Epithelial cell of prostate (primary cell): ENCODE data around the gene FAM114A2.

Experiments used
- DNase-seq: peaks from one replicate; pipeline ENCODE4 v3.0.0-alpha.2; 2011; ENCODE audit warnings: low read depth, low spot score
- H3K27ac ChIP-seq: fragments of 450-650 bp; 2 replicates; pipeline ENCODE4 v1.5.1; 2017; ENCODE audit warnings: mild to moderate bottlenecking

Gene FAM114A2

DNA sequence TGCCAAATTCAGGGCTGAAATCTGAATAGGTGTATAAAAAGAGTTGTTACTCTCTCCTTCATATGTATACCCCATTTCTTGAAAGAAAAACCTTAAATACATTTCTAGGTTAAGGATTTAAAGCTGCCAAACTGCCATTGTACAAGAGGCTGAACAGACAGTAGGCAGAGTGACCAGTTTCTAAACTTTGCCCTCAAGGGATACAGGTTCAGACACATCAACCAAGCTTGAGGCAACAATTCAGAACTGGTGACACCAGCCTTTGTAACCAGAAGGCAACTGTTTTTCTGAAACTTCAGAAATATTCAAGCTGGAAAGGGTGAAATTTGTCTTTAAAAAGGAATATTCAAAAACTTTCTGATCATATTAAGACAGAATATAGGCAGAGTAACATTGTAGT lies 47.5 kb downstream of the FAM114A2 start:
- H3K27ac ChIP-seq, result no peak overlapping the region
- no peak for DNase-seq

- H3K27ac ChIP-seq, result no peak overlapping the region
- DNase-seq, result no peak
Measured at GRCh38 chr5:153988510-153988909, 50.2 kb downstream of the FAM114A2 start.

DNA sequence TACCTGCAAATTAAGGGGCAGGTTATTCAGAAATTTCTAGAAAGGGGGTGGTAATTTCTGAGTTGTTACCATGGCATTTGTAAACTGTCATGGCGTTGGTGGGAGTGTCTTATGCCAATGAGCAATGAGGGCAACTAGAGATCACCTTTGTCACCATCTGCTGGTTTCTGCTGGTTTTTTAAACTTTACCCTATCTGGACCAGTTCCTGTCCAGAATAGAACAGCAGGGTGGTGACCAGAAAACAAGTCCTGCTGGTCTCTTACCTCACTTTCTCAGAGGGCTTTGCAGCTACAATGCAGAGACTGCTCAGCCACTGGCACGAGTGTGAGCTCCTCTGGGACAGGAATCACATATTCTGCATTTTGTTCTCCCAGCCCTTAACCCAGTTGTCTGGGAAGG lies 51.4 kb downstream of the FAM114A2 start:
- no peak overlapping the region for H3K27ac ChIP-seq
- DNase-seq, result no peak

DNA sequence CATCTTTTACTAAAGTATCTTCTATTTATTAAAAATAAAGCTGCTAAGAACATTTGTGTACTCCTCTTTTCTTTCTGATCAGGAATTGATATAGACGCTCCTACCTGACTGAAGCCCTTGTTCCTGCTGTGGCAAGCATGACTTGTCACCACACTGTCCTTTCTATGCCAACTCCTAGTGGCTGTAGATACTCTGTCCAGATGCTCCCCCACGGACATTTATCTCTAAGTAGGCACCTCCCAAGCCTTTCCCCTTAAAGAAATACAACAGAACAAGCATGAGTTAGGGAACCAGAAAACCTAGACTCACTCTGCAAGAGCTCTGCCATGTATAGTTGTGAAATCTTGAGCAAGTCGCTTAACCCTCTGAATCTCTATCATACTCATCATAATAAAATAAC lies 53.2 kb downstream of the FAM114A2 start:
- H3K27ac ChIP-seq, result no peak overlapping the region
- DNase-seq, result no peak

DNA sequence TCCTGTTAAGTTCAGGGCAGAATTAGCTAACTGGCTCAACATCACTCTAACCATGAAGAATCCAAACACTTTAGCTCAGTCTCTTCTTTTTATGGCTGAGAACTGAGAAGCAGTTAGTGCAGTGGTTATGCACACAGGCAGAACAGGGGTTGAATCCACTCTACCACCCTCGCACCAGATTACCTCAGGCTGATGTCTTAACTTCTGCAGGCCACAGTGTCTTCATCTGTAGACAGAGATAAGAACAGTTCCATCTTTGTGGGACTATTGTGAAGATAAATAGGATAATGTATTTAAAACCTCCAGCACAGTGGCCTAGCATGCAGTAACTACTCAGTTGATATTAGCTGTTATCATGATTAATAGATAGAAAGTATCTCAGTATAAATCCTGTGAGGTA lies 54.8 kb downstream of the FAM114A2 start:
- DNase-seq, result no peak
- no peak overlapping the region for H3K27ac ChIP-seq

- no peak for DNase-seq
- peak overlapping the region; percentile 22 for H3K27ac ChIP-seq
Measured at GRCh38 chr5:153981905-153982605, 56.7 kb downstream of the FAM114A2 start.

DNA sequence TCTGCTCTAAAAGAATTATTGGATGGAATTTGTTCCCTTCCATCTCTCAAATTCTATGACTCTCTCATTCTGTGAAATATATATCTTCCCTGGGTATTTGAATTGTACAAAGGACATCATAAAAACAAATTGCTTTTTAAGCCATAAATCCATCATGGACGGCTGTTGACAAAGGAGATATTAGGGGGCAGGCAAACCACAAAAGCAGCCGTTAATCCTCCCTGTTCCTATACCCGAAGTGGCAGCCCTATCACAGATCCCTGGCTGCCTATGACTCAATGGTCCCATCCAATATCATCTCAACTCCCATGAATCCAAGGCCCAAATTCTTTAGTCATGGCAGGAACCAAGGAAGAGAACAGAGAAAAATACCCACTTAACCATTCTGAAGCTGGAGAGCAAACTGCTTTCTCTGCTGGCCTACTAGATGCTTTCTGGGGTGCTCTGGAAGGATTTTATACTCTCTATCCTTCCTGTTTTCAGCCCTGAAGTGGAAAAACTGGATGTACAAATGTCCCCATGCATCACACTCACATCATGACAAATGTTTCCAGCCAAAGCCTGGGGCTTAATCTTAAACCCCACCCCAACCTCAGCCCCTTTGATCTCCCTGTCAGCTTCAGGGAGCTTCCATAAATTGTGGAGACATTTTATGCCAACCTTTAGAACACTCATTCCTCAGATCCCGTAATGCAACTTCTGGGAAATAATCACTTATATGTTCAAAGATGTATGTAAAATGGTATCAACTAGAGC lies 59.5 kb downstream of the FAM114A2 start:
- H3K27ac ChIP-seq, result no peak overlapping the region
- no peak for DNase-seq

GRCh38 chr5:153974813-153975163 lies 63.9 kb downstream of the FAM114A2 start:
- no peak overlapping the region for H3K27ac ChIP-seq
- DNase-seq, result no peak

DNA sequence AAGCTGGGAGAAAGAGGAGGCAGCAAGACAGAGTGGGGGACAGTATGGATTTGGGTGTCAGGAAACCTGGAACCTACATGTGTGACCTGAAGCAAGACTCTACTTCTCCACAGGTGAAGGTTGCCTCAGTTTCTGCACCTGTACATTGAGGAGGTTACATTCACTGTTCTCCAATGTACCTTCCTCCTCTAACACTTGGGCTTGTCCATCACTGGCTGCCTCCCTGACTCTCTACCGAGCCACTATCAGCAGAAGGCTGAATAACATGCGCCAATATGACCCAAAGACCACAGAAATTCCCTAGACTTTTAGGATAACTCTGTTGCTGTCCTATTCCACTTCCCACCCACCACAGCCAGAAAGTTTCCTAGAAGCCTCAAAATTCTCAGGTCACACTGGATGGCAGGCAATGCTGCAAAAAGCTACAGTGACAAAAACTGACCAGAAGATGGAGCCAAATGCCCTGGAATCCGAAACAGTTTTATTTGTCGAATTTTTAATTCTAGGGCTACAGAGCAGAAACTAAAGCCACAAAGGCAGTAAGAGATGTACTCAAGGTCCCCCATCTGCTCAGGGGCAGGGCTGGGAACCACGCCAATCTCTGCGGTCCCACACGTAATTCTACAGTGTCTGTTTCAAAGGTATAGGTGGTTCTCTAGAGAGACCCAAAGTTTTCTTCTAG lies 64.4 kb downstream of the FAM114A2 start:
- no peak overlapping the region for H3K27ac ChIP-seq
- no peak for DNase-seq

DNA sequence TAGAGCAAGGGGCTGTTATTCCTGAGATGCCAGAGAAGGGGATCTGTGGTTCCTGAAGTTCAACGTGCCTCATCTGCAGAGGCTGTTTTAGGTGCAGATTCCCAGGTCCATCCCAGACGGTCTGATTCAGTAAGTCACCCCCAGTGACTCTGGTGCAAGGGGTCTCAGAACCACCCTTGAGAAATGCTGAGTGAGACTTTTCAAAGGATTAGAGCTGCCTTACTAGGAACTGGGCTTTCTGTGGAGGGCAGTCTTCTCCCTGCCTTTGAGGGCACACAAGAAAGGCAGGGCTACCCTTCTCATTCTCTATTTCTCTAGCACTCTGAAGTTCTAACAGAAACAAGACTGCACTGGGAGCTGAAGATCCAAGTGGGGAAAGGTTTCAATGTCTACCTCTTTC lies 66.5 kb downstream of the FAM114A2 start:
- no peak for DNase-seq
- H3K27ac ChIP-seq, result no peak overlapping the region

GRCh38 chr5:153970496-153970895 lies 68.2 kb downstream of the FAM114A2 start:
- no peak for DNase-seq
- no peak overlapping the region for H3K27ac ChIP-seq

- no peak for DNase-seq
- no peak overlapping the region for H3K27ac ChIP-seq
Measured at GRCh38 chr5:153969563-153969895, 69.2 kb downstream of the FAM114A2 start.

- H3K27ac ChIP-seq, result no peak overlapping the region
- no peak for DNase-seq
Measured at GRCh38 chr5:153968761-153969562, 69.7 kb downstream of the FAM114A2 start.

DNA sequence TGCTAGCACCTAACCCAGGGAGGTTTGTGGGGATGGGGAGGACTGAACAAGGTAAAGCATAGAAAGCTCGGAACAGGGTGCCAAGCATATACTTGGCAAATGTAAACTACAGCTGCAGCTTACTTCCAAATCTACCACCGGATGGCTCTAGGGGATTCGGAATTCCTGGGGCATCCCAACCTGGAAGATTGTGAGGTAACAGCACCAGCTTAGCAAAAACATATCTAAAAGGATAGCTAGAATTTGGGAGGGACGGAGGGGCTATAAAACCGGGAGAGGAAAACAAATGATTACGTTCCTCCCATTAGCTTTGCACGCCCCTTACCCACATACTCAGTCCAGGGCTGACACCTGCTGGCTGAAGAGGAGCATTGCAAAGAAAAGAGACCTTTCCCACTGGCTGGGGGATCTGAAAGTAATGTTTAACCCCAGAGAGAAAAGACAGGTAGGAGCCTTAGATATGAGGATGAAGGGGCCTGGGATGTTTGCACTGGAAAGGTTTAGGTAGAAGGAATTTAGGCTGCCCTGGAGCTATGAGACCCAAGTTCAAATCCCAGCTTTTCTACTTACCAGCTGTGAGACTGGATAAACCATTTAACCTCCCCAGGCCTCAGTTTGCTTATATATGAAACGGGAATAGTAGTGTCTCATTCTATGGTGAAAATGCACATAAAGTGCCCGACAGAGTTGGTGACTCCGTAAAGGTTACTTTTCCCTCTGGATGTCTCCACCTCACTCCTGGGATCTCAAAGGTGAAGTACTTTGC lies 73.6 kb downstream of the FAM114A2 start:
- no peak for DNase-seq
- no peak overlapping the region for H3K27ac ChIP-seq

DNA sequence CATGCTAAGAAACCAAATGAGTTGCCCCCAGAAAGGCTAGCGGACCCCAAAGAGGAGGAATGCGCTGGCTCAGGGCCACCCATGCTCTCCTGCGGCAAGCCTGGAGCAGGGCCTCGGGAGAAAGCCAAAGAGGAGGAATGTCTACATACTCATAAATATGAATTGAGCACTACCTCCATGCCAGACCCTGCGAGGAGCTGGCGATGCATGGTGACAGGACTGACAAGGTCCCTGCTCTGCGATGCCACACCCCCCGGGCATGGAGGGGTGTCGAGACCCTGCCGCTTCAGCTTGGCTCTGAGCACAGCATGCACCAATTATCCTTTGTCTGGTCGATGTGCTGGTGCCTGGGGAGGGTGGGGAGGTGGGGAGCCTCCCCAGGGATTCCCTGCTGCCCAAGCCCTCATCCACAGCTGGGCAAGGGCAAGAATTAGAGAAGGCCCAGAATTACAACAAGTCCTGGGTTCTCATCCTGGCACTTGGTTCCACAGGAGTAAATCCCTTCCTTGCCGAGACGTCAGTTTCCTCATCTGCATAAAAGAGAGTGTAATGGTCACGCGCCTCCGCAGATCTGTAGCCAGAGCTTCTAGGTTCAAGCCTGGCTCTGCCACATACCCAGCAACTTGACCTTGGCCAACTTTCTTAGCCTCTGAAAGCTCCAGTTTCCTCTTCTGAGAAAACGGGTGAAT lies 74.4 kb downstream of the FAM114A2 start:
- no peak for DNase-seq
- no peak overlapping the region for H3K27ac ChIP-seq

DNA sequence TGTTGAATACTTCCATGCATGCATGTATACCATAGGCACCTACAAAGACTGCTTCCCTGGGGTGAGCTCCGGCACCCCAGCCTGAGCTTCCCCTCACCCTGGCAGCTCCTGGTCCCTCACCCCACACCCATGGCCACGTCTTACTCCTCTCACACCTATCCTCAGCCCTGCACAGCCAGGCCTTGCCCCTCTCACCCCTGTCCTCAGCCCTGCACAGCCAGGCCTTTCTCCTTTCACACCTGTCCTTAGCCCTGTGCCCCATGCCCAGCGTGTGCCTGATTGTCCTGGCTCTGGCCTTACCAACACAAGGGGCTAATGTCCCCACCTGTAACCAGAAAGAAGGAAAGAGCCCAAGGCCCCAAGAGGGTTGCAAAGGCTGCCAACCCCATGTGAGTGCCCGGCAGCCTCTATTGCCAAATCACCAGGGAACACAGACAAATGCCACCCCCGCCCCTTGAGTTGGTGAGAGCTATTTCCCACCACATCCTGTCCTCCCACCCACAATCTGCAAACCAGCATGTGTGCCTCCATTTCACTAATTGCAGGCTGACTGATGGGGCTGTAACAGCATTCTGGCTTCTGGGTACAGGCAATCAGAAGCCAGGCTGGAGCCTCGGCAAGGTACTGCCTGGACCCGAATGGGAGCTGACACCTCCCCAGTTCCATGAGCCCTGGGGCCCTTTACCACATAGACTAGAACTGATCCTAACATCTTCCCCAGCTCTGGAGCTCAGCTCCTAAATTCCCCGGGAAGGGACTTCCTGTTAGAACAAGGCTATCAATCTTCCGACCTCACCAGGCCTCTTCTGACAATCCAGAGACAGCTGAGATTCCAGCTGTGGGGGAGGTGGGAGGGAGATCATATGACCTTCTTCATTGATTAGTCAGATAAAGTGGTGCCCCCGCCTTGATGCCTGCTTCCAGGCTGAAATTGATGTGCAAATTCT lies 78.2 kb downstream of the FAM114A2 start:
- no peak for DNase-seq
- H3K27ac ChIP-seq, result no peak overlapping the region

GRCh38 chr5:153959134-153959957 lies 79.4 kb downstream of the FAM114A2 start:
- no peak for DNase-seq
- H3K27ac ChIP-seq, result no peak overlapping the region

DNA sequence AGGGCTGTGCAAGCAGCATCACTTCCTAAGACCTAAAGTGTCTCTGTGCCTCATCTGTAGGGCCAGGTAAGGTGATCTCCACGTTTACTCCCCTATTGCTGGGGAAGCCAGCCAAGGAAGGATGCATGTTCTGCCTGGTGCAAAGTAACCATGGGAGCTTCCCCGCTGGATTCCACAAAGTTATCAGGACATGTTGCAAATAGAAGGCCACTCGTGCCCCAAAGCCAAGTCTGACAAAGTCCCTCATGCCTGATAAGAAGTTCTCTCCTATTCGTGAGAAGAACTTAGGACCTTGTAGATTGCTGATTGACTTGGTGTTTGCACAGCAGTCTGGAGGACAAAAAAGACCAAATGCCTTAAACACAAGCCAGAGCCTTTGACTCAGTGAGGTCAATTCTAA lies 81.5 kb downstream of the FAM114A2 start:
- DNase-seq, result no peak
- no peak overlapping the region for H3K27ac ChIP-seq
